Measurements from ENCODE around the gene PTPRB. TPM values are rescaled to one million over a fixed set of nuclear protein-coding genes. Genes with fewer than 3 reads are reported as not detected.
A peak's percentile ranks its signal among the peaks of the same experiment; 100 is the strongest.

Gene PTPRB
- total RNA-seq, 6 experiments from 2014 or later, result 2.6 to 4.3 (median 3.1) TPM

DNA sequence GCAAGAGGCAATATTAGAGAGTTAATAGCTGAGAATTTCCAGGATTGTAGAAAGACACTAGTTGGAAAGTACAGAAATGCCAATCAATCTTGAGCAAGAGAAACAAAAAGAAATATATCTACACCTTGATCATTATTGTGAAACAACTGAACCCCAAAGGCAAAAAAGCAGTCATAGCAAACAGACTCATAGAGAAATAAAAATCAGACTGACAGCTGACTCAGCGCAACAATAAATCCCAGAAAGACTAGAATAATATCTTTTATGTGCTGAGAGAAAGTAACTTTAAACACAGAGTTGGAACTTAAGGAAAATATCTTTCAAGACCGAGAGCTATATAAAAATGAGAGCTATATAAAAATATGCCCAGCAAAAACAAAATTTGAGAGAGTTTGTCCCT lies 52.9 kb downstream of the PTPRB start:
- Mint-ChIP-seq H3K9me3 (peaks cover 4% of the 10 kb centered on the region; the same call in 1 of the 2 replicates), H3K36me3 (ENCODE audit: low read depth) (peaks cover 11% of the 10 kb centered on the region)

DNA sequence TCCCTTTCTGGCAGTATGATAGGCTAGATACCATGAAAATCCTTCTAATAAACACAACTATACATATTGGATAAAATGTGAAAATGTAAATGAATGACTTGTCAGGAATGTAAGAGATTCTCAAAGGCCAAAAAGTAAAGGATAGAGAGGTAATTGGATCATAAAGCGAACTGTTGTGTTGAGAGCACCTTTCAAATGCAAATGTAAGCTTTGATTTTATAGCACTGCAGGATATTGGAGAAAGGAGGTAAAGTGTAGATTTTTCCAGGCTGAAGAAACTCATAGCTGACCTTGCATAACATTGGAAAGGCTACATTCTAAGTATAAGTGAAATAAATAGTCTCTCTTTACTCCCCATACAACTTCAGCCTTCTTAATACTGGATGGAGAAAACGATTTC lies 54.0 kb downstream of the PTPRB start:
- Mint-ChIP-seq H3K4me3 (no peak overlapping the region), H3K27ac (no peak overlapping the region), H3K4me1 (ENCODE audit: low read depth) (peaks cover 6% of the 10 kb centered on the region; the same call in 1 of the 2 replicates), H3K36me3 (ENCODE audit: low read depth) (peaks cover 11% of the 10 kb centered on the region), H3K9me3 (peaks cover 4% of the 10 kb centered on the region; the same call in 1 of the 2 replicates), H3K27me3 (ENCODE audit: insufficient read depth) (no peaks in the 10 kb centered on the region)
- DNase-seq, result no peak
- TF ChIP-seq, protein P1, sequence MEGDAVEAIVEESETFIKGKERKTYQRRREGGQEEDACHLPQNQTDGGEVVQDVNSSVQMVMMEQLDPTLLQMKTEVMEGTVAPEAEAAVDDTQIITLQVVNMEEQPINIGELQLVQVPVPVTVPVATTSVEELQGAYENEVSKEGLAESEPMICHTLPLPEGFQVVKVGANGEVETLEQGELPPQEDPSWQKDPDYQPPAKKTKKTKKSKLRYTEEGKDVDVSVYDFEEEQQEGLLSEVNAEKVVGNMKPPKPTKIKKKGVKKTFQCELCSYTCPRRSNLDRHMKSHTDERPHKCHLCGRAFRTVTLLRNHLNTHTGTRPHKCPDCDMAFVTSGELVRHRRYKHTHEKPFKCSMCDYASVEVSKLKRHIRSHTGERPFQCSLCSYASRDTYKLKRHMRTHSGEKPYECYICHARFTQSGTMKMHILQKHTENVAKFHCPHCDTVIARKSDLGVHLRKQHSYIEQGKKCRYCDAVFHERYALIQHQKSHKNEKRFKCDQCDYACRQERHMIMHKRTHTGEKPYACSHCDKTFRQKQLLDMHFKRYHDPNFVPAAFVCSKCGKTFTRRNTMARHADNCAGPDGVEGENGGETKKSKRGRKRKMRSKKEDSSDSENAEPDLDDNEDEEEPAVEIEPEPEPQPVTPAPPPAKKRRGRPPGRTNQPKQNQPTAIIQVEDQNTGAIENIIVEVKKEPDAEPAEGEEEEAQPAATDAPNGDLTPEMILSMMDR (IDR thresholded peaks at IDR 0.05), result no peak

More for the DNA sequence above, 52.9 kb downstream of the PTPRB start:
- no peaks in the 10 kb centered on the region for H3K27me3 Mint-ChIP-seq (ENCODE audit: insufficient read depth)
- H3K4me1 Mint-ChIP-seq (ENCODE audit: low read depth), result peaks cover 6% of the 10 kb centered on the region; the same call in 1 of the 2 replicates
- no peak overlapping the region for H3K27ac Mint-ChIP-seq
- no peak for DNase-seq
- no peak overlapping the region for H3K4me3 Mint-ChIP-seq
- TF ChIP-seq, protein P1 (IDR thresholded peaks at IDR 0.05), result no peak

DNA sequence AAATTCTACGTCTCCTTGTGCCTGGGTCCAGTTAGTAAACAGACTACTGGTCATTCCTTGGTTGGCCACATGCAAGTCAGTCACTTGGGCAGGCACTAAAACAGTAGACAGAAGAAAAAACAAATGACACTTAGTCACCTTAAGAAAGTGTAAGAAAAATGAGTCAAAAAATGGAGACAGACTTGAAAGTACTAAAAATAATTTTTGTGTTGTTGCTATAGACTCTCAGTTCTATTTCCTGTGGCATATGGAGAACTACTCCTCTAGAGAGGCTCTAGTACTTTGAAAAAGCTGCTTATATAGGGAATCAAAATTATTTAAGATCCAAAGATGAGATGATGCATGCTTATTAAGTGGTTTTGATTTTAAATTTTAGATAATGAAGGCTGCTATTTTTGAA lies 56.0 kb downstream of the PTPRB start:
- Mint-ChIP-seq H3K4me1 (ENCODE audit: low read depth) (peaks cover 17% of the 10 kb centered on the region), H3K36me3 (ENCODE audit: low read depth) (peaks cover 11% of the 10 kb centered on the region), H3K4me3 (no peak overlapping the region), H3K27me3 (ENCODE audit: insufficient read depth) (no peaks in the 10 kb centered on the region), H3K9me3 (peaks cover 4% of the 10 kb centered on the region; the same call in 1 of the 2 replicates), H3K27ac (no peak overlapping the region)
- DNase-seq, result no peak
- TF ChIP-seq, protein P1 (IDR thresholded peaks at IDR 0.05), result no peak

DNA sequence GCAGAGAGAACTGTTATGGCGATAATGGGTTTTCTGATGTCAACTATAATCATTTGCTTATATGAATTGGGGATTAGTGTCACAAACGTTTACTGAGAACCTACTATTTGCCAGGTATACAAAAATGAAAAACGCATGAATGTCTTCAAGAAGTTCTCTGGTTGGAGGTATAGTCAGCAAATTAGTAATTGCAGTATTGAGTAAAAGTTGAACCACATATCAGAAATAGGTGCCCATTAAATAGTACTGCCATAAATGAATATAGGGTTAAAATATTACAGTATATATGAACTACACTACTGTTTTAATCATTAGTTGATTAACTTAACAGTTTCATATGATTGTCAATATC lies 60.0 kb downstream of the PTPRB start:
- no peaks in the 10 kb centered on the region for H3K9me3 Mint-ChIP-seq
- TF ChIP-seq, protein P1 (IDR thresholded peaks at IDR 0.05), result peak; percentile 48
- H3K36me3 Mint-ChIP-seq (ENCODE audit: low read depth), result no peaks in the 10 kb centered on the region
- peaks cover 19% of the 10 kb centered on the region for H3K4me1 Mint-ChIP-seq (ENCODE audit: low read depth)
- DNase-seq, result no peak
- H3K4me3 Mint-ChIP-seq, result no peak overlapping the region
- no peak overlapping the region for H3K27ac Mint-ChIP-seq
- no peaks in the 10 kb centered on the region for H3K27me3 Mint-ChIP-seq (ENCODE audit: insufficient read depth)

DNA sequence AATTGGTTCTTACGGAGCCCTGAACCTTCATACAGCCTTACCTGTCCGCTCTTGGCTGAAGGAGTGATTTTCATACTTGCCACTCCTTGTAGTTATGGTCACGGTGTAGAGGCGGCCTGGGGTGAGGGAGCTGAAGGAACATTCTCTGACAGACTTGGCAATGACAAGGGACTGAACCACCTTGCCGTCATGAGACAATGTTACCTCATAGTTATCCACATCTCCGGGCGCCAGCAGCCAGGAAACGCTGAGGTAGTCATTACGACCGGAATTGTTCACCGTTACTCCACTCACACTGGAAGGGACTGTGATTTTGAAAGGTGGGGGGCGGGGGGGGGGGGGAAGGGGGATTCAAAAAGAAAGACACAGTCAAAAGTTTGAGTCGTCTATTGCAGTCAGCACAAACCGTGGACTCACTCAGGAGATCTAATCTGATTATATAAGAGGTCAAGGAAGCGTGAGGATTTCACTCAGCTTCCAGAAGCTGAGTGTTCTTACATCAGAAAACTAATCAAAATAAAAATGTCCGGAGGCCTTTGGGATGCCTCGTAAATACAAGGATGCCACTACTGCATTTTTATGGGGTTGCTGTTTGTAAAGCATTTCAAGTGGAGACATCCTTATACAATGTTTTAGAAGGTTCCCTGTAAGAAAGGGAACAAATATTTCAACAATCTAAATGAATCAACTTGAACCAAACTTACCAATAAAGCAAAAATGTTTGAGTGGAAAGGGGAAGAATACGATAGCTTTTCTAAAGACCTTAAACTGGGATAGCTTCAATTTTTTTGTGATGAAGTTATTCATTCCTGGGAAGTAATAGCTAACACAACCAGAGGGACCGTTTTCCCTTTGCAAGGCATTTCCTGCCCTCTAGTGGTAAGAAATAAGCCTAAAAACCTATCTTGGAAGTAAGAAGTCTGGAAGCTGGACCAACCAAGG lies 60.6 kb downstream of the PTPRB start:
- Mint-ChIP-seq H3K27me3 (ENCODE audit: insufficient read depth) (no peaks in the 10 kb centered on the region), H3K27ac (peak overlapping the region; percentile 41; the same call in 1 of the 2 replicates), H3K4me1 (ENCODE audit: low read depth) (peaks cover 25% of the 10 kb centered on the region), H3K4me3 (0 out of 2 replicates have a peak overlapping the region, but pooled peaks have one; percentile 3), H3K9me3 (no peaks in the 10 kb centered on the region), H3K36me3 (ENCODE audit: low read depth) (no peaks in the 10 kb centered on the region)
- DNase-seq, result peak; percentile 93
- TF ChIP-seq, protein P1 (IDR thresholded peaks at IDR 0.05), result peak; percentile 93
